Suprapubic skin (tissue), 4 donors: ENCODE measurements around the gene CACNG5. TPM values are rescaled to one million over a fixed set of nuclear protein-coding genes. Genes with fewer than 3 reads are reported as not detected.

Experiments used
- DNase-seq, 2 donors: peaks; one replicate each; pipeline ENCODE4 v3.0.0-alpha.2; 2019; ENCODE audit warnings: low spot score in 2 of 2
- H3K27ac ChIP-seq: fragments of 200-600 bp; sonication (generic); one replicate; pipeline ENCODE4 v1.5.1; 2019
- H3K27me3 ChIP-seq: fragments of 200-600 bp; sonication (generic); one replicate; pipeline ENCODE4 v1.5.1; 2019
- H3K36me3 ChIP-seq: fragments of 200-600 bp; sonication (generic); one replicate; pipeline ENCODE4 v1.5.1; 2019
- H3K4me1 ChIP-seq: fragments of 200-600 bp; sonication (generic); one replicate; pipeline ENCODE4 v1.5.1; 2019
- H3K4me3 ChIP-seq: fragments of 200-600 bp; sonication (generic); one replicate; pipeline ENCODE4 v1.5.1; 2019; ENCODE audit warnings: mild to moderate bottlenecking
- H3K9me3 ChIP-seq: fragments of 200-600 bp; sonication (generic); one replicate; pipeline ENCODE4 v1.5.1; 2019
- CTCF ChIP-seq, 2 donors: fragments of 200-600 bp in 1 of 2; fragments of 450-650 bp in 1 of 2; sonication (generic) in 1 of 2; IDR thresholded peaks; one replicate each; pipeline ENCODE4 v1.5.1; 2016 to 2019; ENCODE audit warnings: antibody characterized with exemption in 2 of 2, mild to moderate bottlenecking in 1 of 2, moderate library complexity in 1 of 2
- EP300 ChIP-seq: sonication (generic); formaldehyde crosslinking; IDR thresholded peaks from one replicate; pipeline ENCODE4 v1.6.1; 2017; ENCODE audit warnings: antibody characterized with exemption
- POLR2A ChIP-seq, 2 donors: fragments of 450-650 bp; IDR thresholded peaks; one replicate each; pipeline ENCODE4 v1.6.1; 2017; ENCODE audit warnings: antibody characterized with exemption in 2 of 2, mild to moderate bottlenecking in 2 of 2, moderate library complexity in 2 of 2
- POLR2AphosphoS5 ChIP-seq, 3 donors: sonication (generic); formaldehyde crosslinking; IDR thresholded peaks; one replicate each; pipeline ENCODE4 v1.6.1; 2017; ENCODE audit warnings: antibody characterized with exemption in 3 of 3
- WGBS: methylation state at CpG from one replicate; pipeline ENCODE4 v1.1.5; 2018; 5-methylcytosine and 5-hydroxymethylcytosine counted together
- total RNA-seq, 4 donors: library from RNA; depleted of rRNA; stranded (reverse); fragments of >200 nt; gene quantifications; one replicate each; pipeline ENCODE4 v1.1.0, GENCODE V29; 2016

CACNG5 gene
- total RNA-seq, 4 donors from 2014 or later: not detected

- TF ChIP-seq EP300: no peak
- TF ChIP-seq CTCF (IDR thresholded peaks at IDR 0.05): no peak
- no peak for TF ChIP-seq POLR2A (IDR thresholded peaks at IDR 0.05)
- no peak for TF ChIP-seq POLR2AphosphoS5 (IDR thresholded peaks at IDR 0.05)
- Histone ChIP-seq H3K4me1 (no peaks in the 10 kb centered on the region), H3K4me3 (no peak overlapping the region), H3K36me3 (no peaks in the 10 kb centered on the region), H3K27ac (no peak overlapping the region), H3K27me3 (no peaks in the 10 kb centered on the region), H3K9me3 (no peaks in the 10 kb centered on the region)
- no peak for DNase-seq
- WGBS: 35% methylated on average over 5 of the region's 5 CpGs
Measured at GRCh38 chr17:66892246-66892645, 57.3 kb downstream of the CACNG5 start.

GRCh38 chr17:66893382-66893781 lies 58.5 kb downstream of the CACNG5 start:
- Histone ChIP-seq H3K27ac (no peak overlapping the region), H3K9me3 (no peaks in the 10 kb centered on the region)
- no peak for DNase-seq

GRCh38 chr17:66893863-66894262 lies 58.9 kb downstream of the CACNG5 start:
- Histone ChIP-seq H3K27ac (no peak overlapping the region), H3K27me3 (peaks cover 7% of the 10 kb centered on the region), H3K36me3 (no peaks in the 10 kb centered on the region), H3K4me3 (no peak overlapping the region), H3K4me1 (no peaks in the 10 kb centered on the region), H3K9me3 (no peaks in the 10 kb centered on the region)
- 91% methylated on average over 5 of the region's 5 CpGs for WGBS
- TF ChIP-seq EP300 (no peak), CTCF (IDR thresholded peaks at IDR 0.05) (no peak), POLR2AphosphoS5 (IDR thresholded peaks at IDR 0.05) (no peak), POLR2A (IDR thresholded peaks at IDR 0.05) (no peak)
- DNase-seq: no peak

More at GRCh38 chr17:66893382-66893781, 58.5 kb downstream of the CACNG5 start:
- no peak overlapping the region for H3K4me3 ChIP-seq
- H3K27me3 ChIP-seq: peaks cover 4% of the 10 kb centered on the region
- no peaks in the 10 kb centered on the region for H3K4me1 ChIP-seq
- TF ChIP-seq POLR2A (IDR thresholded peaks at IDR 0.05): no peak
- TF ChIP-seq CTCF (IDR thresholded peaks at IDR 0.05): no peak
- no peak for TF ChIP-seq POLR2AphosphoS5 (IDR thresholded peaks at IDR 0.05)
- no peak for TF ChIP-seq EP300
- no peaks in the 10 kb centered on the region for H3K36me3 ChIP-seq
- 81% methylated on average over 6 of the region's 6 CpGs for WGBS

GRCh38 chr17:66897141-66897540 lies 62.2 kb downstream of the CACNG5 start:
- 60% methylated on average over 9 of the region's 9 CpGs for WGBS
- no peak overlapping the region for H3K27ac ChIP-seq
- H3K4me3 ChIP-seq: no peak overlapping the region
- H3K36me3 ChIP-seq: no peaks in the 10 kb centered on the region
- H3K9me3 ChIP-seq: no peaks in the 10 kb centered on the region
- no peak for DNase-seq
- TF ChIP-seq POLR2AphosphoS5 (IDR thresholded peaks at IDR 0.05): no peak
- no peak for TF ChIP-seq EP300
- TF ChIP-seq POLR2A (IDR thresholded peaks at IDR 0.05): no peak
- TF ChIP-seq CTCF (IDR thresholded peaks at IDR 0.05): no peak
- H3K27me3 ChIP-seq: peaks cover 13% of the 10 kb centered on the region
- no peaks in the 10 kb centered on the region for H3K4me1 ChIP-seq

GRCh38 chr17:66898536-66898935 lies 63.6 kb downstream of the CACNG5 start:
- Histone ChIP-seq H3K4me1 (no peaks in the 10 kb centered on the region), H3K9me3 (no peaks in the 10 kb centered on the region), H3K27ac (no peak overlapping the region), H3K27me3 (peaks cover 13% of the 10 kb centered on the region), H3K36me3 (no peaks in the 10 kb centered on the region), H3K4me3 (no peak overlapping the region)
- no peak for DNase-seq
- no peak for TF ChIP-seq POLR2AphosphoS5 (IDR thresholded peaks at IDR 0.05)
- TF ChIP-seq CTCF (IDR thresholded peaks at IDR 0.05): no peak
- TF ChIP-seq EP300: no peak
- TF ChIP-seq POLR2A (IDR thresholded peaks at IDR 0.05): no peak
- 77% methylated on average over 6 of the region's 10 CpGs for WGBS
